Activated CD4-positive, alpha-beta T cell treated with anti-CD3 and anti-CD28 coated beads, Interleukin-2, amount 50 U/mL, for 48 hours (primary cell): ENCODE results near the gene ABCA10.
"Not testable (repeated sequence)": the region's sequence is repeated elsewhere in the genome, so short reads cannot be mapped to it uniquely, and the experiment has no call there.

Source experiments
- DNase-seq, 2 experiments: peaks; one replicate each; pipeline ENCODE4 v3.0.0-alpha.2; 2020

Gene ABCA10

GRCh38 chr17:69228018-69228417 is 606 bp downstream of the ABCA10 start:
- no peak for DNase-seq

- no peak for DNase-seq
Observed at GRCh38 chr17:69227541-69227940, 1.1 kb downstream of the ABCA10 start.

GRCh38 chr17:69223809-69224208 is 4.8 kb downstream of the ABCA10 start:
- no peak for DNase-seq

- no peak for DNase-seq
Observed at GRCh38 chr17:69222707-69223258, 5.8 kb downstream of the ABCA10 start.

- no peak for DNase-seq
Observed at GRCh38 chr17:69220098-69220497, 8.5 kb downstream of the ABCA10 start.

- no peak for DNase-seq
Observed at GRCh38 chr17:69218986-69219385, 9.6 kb downstream of the ABCA10 start.

- DNase-seq = no peak
Observed at GRCh38 chr17:69213059-69213813, 15.4 kb downstream of the ABCA10 start.

- DNase-seq = no peak
Observed at GRCh38 chr17:69208640-69209039, 20.0 kb downstream of the ABCA10 start.

GRCh38 chr17:69207151-69207550 is 21.5 kb downstream of the ABCA10 start:
- DNase-seq = no peak

- no peak for DNase-seq
Observed at GRCh38 chr17:69198238-69198637, 30.4 kb downstream of the ABCA10 start.

- not testable (repeated sequence) for DNase-seq
Observed at GRCh38 chr17:69196105-69196653, 32.4 kb downstream of the ABCA10 start.

GRCh38 chr17:69192754-69193153 is 35.9 kb downstream of the ABCA10 start:
- no peak for DNase-seq

GRCh38 chr17:69188796-69189195 is 39.8 kb downstream of the ABCA10 start:
- DNase-seq = no peak

GRCh38 chr17:69188064-69188463 is 40.6 kb downstream of the ABCA10 start:
- no peak for DNase-seq

GRCh38 chr17:69187294-69187693 is 41.3 kb downstream of the ABCA10 start:
- no peak for DNase-seq

- DNase-seq = no peak
Observed at GRCh38 chr17:69179227-69179952, 49.2 kb downstream of the ABCA10 start.

GRCh38 chr17:69176457-69176795 is 52.2 kb downstream of the ABCA10 start:
- DNase-seq = no peak

- no peak for DNase-seq
Observed at GRCh38 chr17:69175625-69176456, 52.8 kb downstream of the ABCA10 start.

- no peak for DNase-seq
Observed at GRCh38 chr17:69175262-69175624, 53.4 kb downstream of the ABCA10 start.

GRCh38 chr17:69173118-69173517 is 55.5 kb downstream of the ABCA10 start:
- DNase-seq = no peak

GRCh38 chr17:69170377-69170776 is 58.2 kb downstream of the ABCA10 start:
- no peak for DNase-seq

GRCh38 chr17:69168642-69169041 is 60.0 kb downstream of the ABCA10 start:
- not testable (repeated sequence) for DNase-seq

- DNase-seq = no peak
Observed at GRCh38 chr17:69166957-69167356, 61.7 kb downstream of the ABCA10 start.
